Stimulated activated CD4-positive, alpha-beta T cell treated with anti-CD3 and anti-CD28 coated beads, Interleukin-1b, Interleukin-23, amount 100 ng/mL, for 48 hours (primary cell): ENCODE data around the gene CHST13.
"Not testable (repeated sequence)": the region's sequence is repeated elsewhere in the genome, so short reads cannot be mapped to it uniquely, and the experiment has no call there.

ENCODE experiments used
- DNase-seq: peaks from one replicate; pipeline ENCODE4 v3.0.0-alpha.2; 2020

CHST13 gene

DNA sequence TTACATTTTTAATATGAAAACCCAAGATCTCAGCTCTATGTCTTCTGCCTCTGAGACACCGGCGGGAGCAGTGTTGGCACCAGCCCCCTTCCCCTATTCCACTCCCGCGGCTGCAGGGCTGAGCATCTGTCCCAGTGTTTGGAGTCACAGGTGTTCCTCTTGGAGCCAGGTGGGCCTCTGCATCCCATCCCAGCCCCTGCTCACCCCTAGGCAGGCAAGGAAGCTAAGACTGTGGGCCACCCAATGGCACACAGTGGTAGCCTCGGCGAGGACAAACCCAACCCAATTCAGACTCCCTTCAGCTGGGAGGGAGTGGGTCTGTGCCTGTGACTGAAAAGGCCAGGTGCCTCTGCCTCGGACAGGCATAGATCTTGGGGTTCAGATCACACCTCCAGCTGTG, 3.1 kb downstream of the CHST13 start:
- DNase-seq, result no peak

DNA sequence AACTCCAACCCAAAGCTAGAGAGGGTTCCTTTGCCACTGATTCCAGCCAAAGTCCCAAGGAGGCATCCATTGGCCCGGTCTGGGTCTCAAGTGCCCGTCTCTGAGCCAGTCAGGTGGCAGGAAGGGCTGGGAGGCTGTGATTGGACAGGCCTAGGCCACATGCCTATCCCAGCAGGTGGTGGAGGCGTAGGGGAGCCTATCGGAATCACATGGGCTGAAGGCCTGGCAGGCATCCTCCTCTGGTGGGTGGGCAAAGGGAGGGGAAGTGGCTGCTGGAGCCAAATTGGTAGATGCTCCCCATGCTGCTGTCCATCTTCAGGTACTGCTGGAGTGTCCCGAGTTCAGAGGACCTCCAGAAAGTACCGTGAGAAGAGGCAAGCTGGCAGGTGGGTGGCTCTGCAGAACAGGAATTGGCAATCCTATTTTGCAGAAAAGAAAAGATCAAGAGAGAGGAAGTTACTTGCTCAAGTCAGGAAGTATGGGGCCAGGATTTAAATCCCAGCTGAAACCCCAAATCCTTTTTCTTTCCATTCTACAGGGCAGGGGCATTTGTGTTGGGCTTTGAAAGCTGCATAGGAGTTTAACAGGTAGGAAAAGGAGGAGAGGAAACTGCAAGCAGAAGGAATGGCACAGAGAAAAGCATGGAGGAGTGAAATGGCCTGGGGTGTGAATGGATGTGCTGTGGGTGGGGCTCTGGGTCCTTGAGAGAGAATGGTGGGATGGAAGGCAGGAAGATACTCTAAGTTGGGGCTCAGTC, 3.7 kb downstream of the CHST13 start:
- DNase-seq, result no peak

DNA sequence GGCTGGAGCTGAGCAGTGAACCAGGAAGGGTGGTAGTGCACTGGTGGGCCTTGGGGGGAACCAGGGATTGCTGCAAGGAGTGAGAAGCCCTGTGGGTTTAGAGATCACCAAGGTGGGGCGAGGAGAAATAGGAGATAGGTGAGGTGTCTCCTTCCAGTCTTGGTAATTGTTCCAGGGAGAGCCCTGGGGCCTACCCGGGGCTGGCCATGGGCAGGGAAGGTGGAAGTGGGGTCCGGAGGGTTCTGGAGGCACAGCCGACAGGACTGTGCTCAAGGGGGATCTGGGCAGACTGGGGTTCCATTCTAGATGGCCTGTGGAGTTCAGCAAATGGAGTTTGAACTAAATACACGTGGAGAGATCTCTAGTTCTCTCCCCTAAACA, 4.5 kb downstream of the CHST13 start:
- no peak for DNase-seq

DNA sequence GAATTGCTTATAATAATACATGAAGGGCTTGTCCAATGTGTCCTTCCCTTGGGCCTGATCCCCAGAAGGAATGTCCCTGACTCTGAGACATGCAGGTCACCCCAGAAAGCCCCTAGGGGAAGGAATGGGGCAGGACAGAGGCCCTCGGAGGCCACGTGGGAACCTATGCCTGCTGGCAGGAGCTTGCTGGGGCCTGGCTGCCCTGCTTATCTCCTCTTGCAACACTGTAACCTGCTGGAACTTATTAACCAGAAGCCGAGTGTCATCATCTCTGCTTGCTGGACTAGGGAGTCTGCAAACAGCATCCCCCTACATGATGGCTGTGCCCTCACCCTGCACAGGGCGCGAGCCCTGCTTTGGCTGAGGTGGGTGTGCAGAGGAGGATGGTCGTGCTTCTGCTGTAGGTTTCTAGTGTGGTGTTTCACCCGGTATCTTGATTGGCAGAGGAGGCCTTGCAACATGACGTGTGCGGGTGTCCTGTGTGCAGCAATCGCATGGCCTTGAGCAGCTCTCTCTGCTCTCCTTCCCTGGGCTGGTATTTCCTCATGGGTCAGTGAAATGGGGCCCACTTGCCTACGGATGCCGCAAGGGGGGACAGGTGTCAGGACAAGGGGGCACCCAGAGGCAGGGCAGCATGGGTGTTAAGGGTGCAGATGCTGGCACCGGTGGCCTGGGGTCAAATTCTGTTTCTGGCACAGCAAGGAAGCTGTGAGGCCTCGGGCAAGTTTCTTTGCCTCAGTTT, 5.0 kb downstream of the CHST13 start:
- no peak for DNase-seq

DNA sequence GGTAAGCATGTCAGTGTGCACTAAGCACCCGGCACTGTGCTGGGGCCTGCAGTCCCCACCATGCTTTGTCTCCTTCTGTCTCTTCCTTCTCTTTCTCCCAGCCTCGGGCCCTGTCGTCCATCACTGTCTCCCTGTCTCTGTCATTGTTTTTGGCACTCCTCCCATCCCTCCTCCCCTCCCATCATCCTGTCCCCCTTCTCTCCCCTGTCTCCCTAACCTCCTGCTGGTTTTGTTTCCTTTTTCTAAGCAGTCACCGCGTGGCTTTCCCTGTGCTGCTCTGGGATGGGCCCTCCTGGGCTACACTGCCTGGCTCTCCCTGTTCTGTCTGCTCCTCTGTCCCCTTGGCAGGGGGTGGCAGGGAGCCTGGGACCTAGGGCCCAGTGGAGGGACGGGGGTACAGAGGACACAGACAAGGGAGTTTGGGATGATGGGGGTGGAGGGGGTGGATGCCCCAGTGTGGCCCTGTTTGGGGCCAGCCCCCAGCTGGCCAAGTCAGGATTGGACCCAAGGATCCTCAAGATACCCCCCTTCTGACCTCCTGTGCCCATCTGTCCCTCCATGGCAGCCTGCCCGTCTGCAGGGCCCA, 5.7 kb downstream of the CHST13 start:
- no peak for DNase-seq

DNA sequence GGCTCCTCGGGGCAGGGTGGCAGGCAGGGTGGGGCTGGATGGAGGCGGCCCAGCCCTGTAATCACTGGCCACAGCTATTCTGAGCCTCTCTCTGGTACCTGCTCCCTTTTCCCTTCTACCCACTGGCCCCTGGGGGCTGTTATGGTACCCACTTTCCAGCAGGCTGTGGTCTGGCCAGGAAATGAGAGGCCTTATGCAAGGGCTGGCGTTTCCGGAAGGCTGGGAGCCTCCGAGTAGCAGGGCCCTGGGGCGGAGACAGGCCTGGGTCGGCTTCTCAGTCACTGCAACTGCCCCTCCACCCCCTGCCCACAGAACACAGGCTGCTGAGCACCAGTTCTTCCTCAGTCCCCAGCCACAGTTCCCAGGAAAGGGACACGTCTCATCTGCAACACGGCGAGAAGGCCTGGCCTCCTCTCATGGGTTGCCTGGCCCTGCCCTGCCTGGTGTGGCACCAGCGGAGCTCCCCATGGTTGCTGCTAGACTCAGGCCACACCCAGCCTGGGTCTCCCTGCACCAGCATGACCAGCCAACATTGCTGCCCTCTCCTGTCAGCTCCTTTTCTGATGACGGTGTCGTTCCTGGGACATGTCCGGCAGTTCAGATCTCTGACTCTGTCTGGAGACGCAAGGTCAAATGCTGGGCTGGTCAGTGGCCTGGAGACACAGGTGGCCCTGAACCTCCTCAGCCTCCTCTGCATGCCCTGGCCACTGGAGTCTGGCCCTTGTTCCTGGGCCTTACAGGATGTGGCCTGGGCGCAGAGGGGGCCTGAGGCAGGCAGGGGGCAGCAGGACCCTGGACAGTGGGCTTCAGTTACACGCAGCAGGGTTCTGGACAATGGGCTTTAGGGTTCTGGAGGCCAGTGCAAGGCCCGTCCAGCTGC, 6.5 kb downstream of the CHST13 start:
- DNase-seq, result no peak

DNA sequence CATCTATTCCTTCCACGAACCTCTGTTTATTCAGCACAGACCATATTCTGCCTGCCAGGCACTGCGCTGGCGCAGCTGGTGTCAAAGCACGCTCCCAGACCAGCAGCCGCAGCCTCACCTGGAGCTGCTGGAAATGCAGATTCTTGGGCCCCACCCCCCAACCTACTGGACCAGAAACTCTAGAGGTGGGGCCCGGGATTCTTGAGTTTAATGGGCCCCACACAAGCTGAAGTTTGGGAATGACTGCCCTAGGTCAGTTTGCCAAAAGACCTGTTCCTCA, 7.0 kb downstream of the CHST13 start:
- DNase-seq, result no peak

DNA sequence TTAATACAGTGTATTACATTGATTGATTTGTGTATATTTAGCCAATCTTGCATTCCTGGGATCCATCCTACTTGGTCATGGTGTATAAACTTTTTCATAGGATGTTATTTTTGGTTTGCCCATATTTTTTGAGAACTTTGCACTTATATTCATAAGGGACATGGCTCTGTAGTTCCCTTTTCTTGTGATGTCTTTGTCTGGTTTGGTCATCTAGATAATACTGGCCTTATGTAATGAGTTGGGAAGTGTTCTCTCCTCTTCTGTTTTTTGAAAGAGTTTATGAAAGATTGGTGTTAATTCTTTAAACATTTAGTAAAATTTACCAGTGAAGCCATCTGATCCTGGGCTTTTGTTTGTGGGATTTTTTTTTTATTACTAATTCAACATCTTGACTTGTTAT, 9.6 kb downstream of the CHST13 start:
- DNase-seq, result no peak

DNA sequence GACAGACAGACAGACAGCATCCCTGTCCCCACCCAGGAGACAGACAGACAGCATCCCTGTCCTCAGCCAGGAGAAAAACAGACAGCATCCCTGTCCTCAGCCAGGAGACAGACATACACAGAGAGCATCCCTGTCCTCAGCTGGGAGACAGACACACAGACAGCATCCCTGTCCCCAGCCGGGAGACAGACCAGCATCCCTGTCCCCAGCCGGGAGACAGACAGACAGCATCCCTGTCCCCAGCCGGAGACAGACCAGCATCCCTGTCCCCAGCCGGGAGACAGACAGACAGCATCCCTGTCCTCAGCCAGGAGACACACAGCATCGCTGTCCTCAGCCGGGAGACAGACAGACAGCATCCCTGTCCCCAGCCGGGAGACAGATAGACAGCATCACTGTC, 10.8 kb downstream of the CHST13 start:
- DNase-seq, result not testable (repeated sequence)

DNA sequence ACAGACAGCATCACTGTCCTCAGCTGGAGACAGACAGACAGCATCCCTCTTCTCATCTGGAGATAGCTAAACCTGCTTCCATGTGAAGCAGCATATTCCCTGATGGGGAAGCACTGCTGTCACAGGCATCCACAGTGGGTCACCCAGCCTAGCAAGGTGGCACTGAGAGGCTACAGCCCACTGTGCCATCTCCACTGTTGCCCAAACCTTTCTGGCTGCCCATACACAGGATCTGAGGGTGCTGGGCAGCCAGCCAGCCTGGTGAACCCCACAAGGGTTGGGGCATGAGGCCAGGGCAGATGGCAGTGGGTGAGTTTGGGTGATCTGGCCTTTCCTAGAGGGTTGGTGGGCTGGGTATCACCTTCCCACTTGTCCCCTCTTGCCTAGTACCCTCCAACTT, 11.7 kb downstream of the CHST13 start:
- DNase-seq, result no peak

DNA sequence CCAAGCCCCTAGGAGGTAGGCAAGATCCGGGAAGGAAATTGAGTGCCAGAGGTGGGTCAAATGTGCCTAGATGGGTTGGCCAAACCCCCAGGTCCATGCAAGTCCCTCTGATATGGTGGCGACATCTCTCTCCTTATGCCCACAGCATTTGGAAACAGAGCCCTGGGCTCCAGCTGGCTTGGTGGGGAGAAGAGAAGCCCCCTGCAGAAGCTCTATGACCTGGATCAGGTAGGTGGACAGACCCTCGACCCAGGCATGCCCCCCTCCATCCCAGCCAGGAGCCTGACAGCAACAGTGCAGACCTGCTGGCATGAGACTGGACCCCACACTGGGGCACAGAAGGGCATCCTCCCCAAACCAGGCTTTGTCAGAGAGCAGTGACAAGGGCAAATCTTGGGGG, 12.2 kb downstream of the CHST13 start:
- DNase-seq, result no peak

DNA sequence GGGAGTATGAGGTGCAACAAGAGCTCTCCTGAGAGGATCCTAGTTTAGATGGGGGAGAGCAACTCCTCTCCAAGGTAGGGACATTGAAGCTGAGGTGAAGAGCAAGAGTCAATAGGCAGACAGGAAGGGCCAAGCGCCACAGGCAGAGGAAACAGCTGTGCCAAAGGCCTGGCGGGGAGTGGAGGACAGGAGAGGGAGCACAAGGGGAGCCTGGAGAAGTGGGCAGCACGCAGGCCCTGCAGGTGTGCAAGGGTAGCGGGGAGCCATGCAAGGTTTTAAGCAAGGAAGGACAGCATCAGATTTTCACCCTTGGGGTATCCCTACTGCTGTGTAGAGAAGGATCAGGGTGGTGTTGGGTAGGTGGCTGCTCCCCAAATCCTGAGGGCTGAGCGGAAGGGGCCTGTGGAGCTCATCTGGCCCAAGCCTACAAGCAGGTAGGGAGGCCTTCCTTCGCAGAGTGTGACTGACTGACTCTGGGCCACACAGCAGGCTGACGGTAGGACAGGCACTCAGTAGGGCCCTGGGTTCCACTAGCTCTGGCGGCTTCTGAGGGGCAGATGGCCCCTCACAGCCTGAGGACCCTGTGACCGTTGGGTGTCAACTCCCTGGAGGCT, 13.3 kb downstream of the CHST13 start:
- DNase-seq, result no peak

DNA sequence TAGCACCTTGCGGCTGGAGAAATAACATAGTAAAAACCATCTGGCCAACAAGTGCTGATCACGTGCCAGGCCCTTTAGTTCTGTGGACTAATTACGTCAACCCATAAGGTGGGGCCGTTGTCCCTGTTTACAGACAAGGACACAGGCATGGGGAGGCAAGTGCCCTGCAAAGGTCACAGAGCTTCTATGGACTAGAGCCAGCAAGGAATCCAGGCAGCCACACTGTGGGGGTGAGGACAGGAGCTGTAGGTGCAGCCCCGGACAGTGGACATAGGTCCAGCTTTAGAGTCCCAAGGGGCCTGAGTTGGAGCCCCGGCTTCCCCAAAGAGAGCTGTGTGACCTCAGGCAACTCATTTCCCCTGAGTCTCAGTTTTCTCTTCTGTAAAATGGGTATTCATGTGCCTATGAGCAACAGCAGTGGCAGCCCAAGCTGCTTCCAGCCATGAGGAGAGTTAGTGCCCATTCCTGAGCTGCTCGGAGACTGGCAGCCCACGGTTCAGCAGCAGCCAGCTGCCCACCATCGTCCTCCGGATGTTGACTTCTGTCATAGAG, 13.9 kb downstream of the CHST13 start:
- no peak for DNase-seq

DNA sequence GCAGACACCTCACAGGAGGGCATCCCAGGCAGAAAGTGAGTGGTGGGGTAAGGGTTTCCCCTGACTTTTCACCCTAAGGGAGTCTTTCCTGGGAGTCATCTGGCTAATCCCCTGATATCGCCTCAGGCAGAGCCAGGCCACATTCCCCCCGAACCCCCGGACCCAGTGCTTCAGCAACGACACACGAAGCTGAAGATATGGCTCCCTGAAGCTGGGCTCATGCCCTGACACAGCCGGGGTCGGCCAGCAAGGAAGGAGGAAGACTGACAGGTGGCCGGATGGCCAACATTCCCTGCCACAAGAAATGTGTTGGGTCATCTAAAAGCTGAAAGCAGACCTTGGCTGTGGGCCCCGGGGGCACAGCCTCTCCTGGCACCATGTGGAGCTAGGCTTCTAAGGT, 14.4 kb downstream of the CHST13 start:
- no peak for DNase-seq

DNA sequence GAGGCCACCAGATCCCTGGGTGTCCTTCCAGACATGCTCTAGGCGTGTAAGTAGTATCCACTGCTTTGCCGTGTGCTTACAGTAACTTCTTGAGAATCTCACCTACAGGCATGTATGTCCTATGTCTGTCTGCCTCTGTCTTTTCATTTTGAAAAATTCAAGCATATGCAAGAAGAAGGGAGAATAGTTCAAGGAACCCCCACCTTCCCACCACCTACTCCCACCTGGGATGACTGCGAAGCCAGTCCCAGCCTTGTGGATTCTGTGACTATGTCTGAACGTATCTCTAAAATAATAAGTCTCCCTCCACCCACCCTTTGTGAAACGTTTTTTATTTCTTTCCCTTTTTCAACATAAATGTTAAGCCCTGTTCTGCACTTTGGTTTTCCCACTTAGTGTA, 15.0 kb downstream of the CHST13 start:
- no peak for DNase-seq

DNA sequence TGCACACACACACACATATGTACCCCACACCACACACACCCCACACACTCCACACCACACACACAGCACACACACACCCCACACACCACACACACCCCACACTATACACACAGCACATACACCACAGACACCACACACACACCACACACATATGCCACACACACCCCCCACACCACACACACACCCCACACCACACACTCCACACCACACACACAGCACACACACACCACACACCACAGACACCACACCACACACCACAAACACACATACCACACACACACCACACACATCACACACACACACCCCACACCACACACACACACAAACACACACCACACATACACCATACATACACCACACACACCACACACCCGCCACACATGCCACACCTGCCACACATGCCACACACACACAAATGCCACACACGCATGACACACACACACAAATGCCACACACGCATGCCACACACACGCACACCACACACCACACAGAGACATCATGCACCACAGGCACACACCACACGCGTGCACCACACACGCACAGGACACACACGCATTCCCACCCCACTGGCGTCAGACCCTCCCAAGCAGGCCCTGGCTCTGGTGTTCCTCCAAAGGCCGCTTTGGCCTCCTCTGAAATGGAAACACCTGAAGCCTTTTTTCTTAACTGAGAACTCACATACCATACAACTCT, 15.7 kb downstream of the CHST13 start:
- no peak for DNase-seq

DNA sequence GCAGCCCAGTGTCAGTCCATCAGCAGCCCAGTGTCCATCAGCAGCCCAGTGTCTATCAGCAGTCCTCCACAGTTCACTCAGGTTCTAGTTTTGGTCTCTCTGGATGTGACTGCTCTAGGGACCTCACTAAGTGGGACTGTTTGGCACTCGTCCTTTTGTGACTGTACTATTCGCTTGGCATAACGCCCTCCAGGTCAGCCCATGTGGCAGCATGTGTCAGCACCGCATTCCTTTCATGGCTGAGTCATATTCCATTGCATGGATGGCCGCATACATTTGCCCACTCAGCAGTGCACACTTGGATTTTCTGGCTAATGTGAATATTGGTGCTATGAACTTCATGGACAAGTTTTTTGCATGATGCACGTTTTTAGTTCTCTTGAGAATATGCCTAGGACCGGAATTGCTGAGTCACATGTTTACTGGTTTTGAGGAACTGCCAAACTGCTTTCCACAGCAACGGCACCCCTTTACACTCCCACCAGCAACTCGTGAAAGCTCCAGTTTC, 16.4 kb downstream of the CHST13 start:
- DNase-seq, result no peak

DNA sequence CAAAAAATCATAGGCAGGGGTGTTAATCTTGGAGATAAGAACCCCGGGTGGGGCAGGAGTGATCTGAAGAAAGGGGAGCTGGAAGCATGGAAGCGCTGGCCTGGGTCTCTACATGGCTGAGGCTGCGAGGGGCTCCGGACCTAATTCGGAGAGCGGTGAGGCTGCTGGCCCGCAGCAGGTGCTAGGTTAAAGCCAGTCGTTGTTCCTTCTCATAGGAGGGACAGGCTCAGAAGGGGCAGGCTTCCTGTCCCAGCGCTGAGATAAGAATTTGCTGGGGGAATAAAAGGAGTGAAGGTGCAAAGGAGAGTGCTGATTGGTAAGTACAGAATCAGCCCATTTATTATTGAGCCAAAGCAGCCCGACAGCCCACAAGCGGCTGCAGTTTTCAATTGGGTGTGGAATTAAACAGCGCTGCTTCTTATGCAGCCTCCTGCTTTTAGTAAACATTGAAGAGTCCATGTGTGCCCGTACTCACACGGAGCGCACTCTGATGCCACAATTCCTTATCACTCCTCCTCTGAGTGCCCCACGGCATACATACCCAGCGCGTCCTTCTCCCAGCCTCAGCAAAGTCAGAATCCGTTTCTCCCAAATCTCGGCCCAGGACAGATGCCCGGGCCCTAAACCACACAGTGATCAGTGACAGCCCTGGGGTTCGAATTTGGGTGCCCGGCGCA, 17.1 kb downstream of the CHST13 start:
- DNase-seq, result no peak

DNA sequence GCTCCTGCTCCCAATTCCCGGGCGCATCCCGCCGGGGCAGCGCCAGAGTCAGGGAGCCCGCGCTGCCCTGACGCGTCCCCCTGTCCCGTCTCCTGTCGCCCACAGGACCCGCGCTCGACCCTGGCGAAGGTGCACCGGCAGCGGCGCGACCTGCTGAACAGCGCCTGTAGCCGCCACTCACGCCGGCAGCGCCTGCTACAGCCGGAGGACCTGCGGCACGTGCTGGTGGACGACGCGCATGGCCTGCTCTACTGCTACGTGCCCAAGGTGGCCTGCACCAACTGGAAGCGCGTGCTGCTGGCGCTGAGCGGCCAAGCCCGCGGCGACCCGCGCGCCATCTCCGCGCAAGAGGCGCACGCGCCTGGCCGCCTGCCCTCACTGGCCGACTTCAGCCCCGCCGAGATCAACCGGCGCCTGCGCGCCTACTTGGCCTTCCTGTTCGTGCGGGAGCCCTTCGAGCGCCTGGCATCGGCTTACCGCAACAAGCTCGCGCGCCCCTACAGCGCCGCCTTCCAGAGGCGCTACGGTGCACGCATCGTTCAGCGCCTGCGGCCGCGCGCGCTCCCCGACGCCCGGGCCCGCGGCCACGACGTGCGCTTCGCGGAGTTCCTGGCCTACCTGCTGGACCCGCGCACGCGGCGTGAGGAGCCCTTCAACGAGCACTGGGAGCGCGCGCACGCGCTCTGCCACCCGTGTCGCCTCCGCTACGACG, 17.8 kb downstream of the CHST13 start:
- DNase-seq, result no peak
